WERI-Rb-1 (cell line): ENCODE results near the gene DTL.

Experiments used
- DNase-seq: peaks from one replicate; pipeline ENCODE4 v3.0.0-alpha.2; 2020
- H3K27ac ChIP-seq: fragments of 250-450 bp; sonication (Bioruptor Pico); 2 replicates; pipeline ENCODE4 v1.5.1; 2020; ENCODE audit warnings: mild to moderate bottlenecking, moderate library complexity
- H3K27me3 ChIP-seq: fragments of 250-450 bp; sonication (Bioruptor Pico); 2 replicates; pipeline ENCODE4 v1.5.1; 2021; ENCODE audit warnings: mild to moderate bottlenecking, low read depth, moderate library complexity; ENCODE audit not compliant: insufficient read depth, severe bottlenecking
- H3K36me3 ChIP-seq: fragments of 250-450 bp; sonication (Bioruptor Pico); 2 replicates; pipeline ENCODE4 v1.5.1; 2020; ENCODE audit warnings: mild to moderate bottlenecking, moderate library complexity
- H3K4me3 ChIP-seq: 2 replicates; pipeline ENCODE4 v1.5.1; 2011; ENCODE audit warnings: low read depth, mild to moderate bottlenecking, control low read depth, low read length
- H3K9me3 ChIP-seq: fragments of 250-450 bp; sonication (Bioruptor Pico); 2 replicates; pipeline ENCODE4 v1.5.1; 2021; ENCODE audit warnings: mild to moderate bottlenecking, moderate library complexity; ENCODE audit not compliant: severe bottlenecking
- TF ChIP-seq, protein P1 (sequence below): IDR thresholded peaks from 2 replicates; pipeline ENCODE4 v1.5.1; 2011; ENCODE audit warnings: low read depth, mild to moderate bottlenecking, control low read depth, inconsistent platforms, low read length

DTL gene

DNA sequence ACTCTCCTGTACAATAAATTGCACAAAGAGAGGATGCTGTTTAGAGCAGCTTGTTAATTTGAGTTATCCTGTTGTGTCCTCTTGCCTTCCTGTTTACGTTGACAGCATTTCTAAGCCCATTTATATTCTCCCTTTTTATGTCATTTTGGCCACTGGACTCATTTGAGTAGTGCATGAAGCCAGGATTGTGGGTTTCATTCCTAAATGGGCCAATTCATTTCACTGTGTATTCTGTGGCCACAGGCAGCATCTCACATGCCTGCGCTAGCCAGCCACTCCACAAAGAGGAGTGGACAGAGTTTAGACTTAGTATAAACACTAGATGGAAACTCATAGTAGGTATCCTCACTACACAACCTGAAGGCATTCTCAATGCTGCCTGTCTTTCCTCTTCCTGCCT, 73.4 kb downstream of the DTL start:
- no peak overlapping the region for H3K27ac ChIP-seq
- no peak for DNase-seq
- no peaks in the 10 kb centered on the region for H3K9me3 ChIP-seq
- no peak overlapping the region for H3K4me3 ChIP-seq
- no peaks in the 10 kb centered on the region for H3K27me3 ChIP-seq
- TF ChIP-seq, protein P1, sequence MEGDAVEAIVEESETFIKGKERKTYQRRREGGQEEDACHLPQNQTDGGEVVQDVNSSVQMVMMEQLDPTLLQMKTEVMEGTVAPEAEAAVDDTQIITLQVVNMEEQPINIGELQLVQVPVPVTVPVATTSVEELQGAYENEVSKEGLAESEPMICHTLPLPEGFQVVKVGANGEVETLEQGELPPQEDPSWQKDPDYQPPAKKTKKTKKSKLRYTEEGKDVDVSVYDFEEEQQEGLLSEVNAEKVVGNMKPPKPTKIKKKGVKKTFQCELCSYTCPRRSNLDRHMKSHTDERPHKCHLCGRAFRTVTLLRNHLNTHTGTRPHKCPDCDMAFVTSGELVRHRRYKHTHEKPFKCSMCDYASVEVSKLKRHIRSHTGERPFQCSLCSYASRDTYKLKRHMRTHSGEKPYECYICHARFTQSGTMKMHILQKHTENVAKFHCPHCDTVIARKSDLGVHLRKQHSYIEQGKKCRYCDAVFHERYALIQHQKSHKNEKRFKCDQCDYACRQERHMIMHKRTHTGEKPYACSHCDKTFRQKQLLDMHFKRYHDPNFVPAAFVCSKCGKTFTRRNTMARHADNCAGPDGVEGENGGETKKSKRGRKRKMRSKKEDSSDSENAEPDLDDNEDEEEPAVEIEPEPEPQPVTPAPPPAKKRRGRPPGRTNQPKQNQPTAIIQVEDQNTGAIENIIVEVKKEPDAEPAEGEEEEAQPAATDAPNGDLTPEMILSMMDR, result no peak
- H3K36me3 ChIP-seq, result peaks cover 40% of the 10 kb centered on the region

DNA sequence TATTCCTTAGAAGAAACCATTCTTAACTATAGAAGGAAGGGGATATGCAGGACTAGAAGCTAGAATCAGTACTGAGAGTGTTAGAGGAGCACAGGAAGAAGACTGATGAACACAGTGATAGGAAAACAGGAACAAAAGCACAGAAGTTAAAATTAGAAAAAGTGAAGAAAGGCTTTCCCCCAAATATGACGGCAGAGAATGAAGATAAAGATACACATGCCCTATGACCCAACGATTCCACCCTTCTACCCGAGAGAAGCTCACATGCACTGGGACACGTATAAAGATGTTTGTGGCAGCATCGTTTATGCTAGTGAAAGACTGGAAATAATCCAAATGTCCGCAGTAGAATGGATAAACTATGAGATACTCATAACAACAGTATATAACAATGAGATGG, 74.2 kb downstream of the DTL start:
- TF ChIP-seq, protein P1, result no peak
- no peak for DNase-seq
- H3K27me3 ChIP-seq, result no peaks in the 10 kb centered on the region
- H3K36me3 ChIP-seq, result peaks cover 35% of the 10 kb centered on the region
- H3K9me3 ChIP-seq, result no peaks in the 10 kb centered on the region
- no peak overlapping the region for H3K27ac ChIP-seq
- H3K4me3 ChIP-seq, result no peak overlapping the region

DNA sequence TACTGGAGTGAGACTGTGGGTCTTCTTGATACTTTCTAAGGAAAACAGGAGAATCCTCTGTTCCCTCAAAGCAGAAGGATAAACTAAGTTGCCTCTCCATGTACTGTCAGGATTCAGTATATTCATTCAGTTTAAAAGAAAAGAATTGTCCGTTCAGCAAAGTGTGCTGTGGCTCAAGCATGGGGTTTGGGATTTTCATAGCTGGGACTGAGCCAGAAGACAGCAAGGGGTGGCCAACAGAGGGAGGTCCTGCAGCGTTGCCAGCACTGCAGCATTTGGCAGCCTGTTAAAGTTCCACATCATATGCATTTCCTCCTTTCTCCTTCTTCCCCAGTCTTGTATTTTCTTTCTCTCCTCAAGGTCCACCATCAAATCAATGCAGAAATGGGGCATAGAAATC, 75.1 kb downstream of the DTL start:
- DNase-seq, result no peak
- Histone ChIP-seq H3K4me3 (no peak overlapping the region), H3K27me3 (no peaks in the 10 kb centered on the region), H3K36me3 (peaks cover 28% of the 10 kb centered on the region), H3K27ac (no peak overlapping the region), H3K9me3 (no peaks in the 10 kb centered on the region)
- TF ChIP-seq, protein P1, result no peak

DNA sequence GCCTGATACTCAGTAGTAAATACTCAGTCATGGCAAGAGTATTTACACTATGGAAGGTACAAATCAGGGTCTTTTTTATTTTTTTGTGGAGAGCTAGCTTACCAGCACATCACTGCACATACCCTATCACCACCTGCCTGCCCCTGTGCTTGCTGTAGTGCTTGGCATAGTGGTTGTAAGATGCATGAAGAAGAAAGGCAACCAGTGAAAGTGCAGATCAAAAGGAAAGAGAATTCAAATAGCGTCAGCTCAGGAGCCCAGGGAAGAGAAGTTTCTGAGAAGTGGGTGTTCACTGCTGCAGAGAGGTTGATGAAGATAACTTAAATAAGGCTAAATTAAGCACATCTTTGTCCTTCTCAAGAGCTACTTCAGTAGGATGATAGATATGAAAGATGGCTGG, 76.0 kb downstream of the DTL start:
- TF ChIP-seq, protein P1, result no peak
- no peak overlapping the region for H3K27ac ChIP-seq
- no peak overlapping the region for H3K4me3 ChIP-seq
- H3K36me3 ChIP-seq, result peaks cover 21% of the 10 kb centered on the region
- no peaks in the 10 kb centered on the region for H3K9me3 ChIP-seq
- no peak for DNase-seq
- H3K27me3 ChIP-seq, result no peaks in the 10 kb centered on the region

DNA sequence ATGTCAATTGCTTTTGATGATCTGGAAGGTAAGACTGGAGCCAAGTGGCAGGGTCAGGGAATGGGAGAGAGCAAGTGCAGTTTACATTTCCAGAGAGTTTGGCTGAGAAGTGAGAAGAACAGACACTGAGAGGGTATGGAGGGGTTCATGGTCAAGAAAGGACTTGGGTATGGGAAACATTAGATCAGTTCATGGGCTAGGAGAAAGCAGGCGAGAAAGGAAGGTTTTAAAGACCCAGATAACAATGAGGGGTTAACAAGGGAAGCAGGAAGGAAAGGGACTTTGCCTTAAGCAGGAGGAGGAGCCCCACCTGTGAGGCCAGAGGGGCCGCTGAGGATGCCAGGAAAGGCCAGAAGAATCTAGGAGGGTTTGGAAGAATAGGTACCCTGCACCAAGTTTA, 78.2 kb downstream of the DTL start:
- Histone ChIP-seq H3K27me3 (no peaks in the 10 kb centered on the region), H3K9me3 (no peaks in the 10 kb centered on the region), H3K36me3 (peaks cover 8% of the 10 kb centered on the region), H3K4me3 (no peak overlapping the region), H3K27ac (no peak overlapping the region)
- no peak for DNase-seq
- TF ChIP-seq, protein P1, result no peak

DNA sequence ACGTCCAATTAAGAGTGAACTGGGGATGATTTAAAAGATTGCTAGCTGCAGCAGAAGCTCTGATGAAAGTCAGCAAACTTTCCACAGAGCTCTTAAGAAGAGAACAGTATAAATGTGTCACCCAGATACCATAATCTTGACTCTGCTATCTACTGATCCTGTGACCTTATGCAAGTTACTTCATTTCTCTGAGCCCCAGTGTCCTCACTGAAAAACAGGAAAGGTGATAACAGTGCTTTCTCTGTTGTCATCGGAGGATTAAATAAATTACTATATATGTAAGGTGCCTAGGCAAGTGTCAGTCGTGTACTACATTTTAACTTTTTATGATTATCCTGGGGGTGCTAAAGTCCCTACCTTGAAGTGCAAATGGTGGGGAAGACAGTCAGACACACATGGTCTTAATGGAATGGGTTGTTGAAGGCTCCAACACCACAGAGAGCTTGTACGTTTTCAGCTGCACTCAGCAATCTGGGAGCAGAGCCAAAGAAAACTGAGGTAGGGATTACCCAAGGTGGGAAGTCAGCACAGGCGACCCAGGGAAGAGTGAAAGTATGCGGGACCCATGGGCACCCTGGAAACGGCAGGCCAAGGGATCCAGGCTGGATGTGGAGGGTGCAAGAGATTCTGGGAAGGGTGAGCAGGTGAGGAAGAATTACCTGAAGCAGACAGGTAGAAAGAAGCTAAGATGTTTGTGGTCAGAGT, 82.8 kb downstream of the DTL start:
- Histone ChIP-seq H3K9me3 (no peaks in the 10 kb centered on the region), H3K27me3 (no peaks in the 10 kb centered on the region), H3K4me3 (no peak overlapping the region), H3K27ac (no peak overlapping the region), H3K36me3 (no peaks in the 10 kb centered on the region)
- no peak for DNase-seq
- TF ChIP-seq, protein P1, result no peak
